DMS53 (cell line): ENCODE data around the gene IFI44L.

Source experiments
- DNase-seq: peaks from one replicate; lab custom pipeline; 2025; lab: John Stamatoyannopoulos, UW

The IFI44L gene

GRCh38 chr1:78619803-78620579 lies at the start of gene IFI44L:
Gene IFI44L, plus strand, starts transcription at chr1:78620448. Its CDS starts 7,468 bp downstream, at chr1:78627916.
- DNase-seq: no peak

- no peak for DNase-seq
Measured at GRCh38 chr1:78570539-78570938, 49.7 kb upstream of the IFI44L start.

GRCh38 chr1:78577257-78578100 lies 42.8 kb upstream of the IFI44L start:
- DNase-seq: no peak

GRCh38 chr1:78586572-78586971 lies 33.7 kb upstream of the IFI44L start:
- DNase-seq: no peak

GRCh38 chr1:78587211-78587610 lies 33.0 kb upstream of the IFI44L start:
- DNase-seq: no peak

DNA sequence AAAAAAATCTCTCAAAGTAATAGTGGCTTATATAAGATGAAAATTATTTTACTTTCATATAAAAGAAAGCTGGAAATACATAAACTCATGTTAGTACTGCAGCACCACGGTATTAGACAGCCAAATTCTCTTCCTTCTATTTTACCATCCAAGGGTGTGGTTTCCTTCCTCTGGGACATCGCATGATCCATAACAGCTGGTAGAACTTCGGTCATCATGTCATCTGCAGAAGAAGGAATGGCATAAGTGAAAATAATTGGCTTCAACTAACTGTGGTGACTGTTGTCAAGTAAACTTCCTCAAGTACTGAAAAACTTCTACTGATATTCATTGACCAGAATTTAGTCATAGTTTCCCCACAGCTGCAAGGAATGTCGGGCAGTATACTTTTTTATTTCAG lies 28.3 kb upstream of the IFI44L start:
- DNase-seq: no peak

DNA sequence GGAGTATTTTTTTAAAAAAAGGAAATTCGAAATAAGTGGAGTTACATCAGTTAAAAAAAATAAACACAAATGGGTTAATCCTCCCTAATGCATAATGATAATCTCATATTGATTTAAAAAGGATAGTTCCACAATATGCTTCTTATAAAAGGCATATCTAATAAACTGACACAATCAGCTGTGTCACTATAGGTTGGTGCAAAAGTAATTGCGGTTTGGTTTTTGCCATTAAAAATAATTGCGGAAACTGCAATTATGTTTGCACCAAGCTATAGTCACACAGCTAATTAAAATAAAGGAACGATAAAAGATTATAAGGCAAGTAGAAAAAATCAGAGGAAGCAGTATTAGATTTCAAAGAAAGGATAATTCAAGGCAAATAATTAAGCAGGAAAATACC lies 21.0 kb upstream of the IFI44L start:
- DNase-seq: no peak

DNA sequence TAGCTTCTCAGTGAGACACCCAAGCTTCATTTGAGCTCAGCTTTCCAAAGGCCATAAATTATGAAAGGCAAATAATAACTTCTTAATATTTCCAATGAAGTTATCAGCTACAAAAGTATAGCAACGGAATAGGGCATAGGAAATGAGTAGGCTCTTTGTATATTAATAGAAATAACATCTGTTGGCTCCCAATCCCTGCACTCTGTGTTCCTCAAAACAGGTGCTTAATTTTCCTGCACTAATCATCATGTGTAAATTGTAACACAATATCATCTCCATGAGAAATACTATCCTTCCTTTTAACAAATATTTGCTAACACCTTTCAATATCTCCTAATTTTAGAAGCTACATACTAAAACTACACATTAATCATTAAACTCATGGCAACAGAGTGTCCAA lies 19.2 kb upstream of the IFI44L start:
- DNase-seq: peak; percentile 82

- no peak for DNase-seq
Measured at GRCh38 chr1:78603206-78603605, 17.0 kb upstream of the IFI44L start.

DNA sequence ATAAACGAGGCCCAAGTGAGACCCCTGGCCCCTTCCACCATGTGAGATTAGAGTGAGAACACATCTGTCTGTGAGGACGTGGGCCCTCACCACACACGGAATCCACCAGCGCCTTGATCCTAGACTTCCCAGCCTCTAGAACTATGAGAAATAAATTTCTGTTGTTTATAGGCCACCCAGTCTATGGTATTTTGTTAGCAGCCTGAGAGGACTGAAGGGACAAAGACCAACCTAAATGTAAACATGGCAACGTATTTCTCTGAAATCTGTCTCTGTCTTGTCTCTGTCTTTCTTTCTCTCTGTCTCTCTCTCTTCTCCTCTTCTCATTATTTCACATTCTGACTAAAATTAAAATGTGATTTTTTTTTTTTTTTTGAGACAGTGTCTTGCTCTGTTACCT lies 15.6 kb upstream of the IFI44L start:
- no peak for DNase-seq

- no peak for DNase-seq
Measured at GRCh38 chr1:78606274-78606673, 14.0 kb upstream of the IFI44L start.

DNA sequence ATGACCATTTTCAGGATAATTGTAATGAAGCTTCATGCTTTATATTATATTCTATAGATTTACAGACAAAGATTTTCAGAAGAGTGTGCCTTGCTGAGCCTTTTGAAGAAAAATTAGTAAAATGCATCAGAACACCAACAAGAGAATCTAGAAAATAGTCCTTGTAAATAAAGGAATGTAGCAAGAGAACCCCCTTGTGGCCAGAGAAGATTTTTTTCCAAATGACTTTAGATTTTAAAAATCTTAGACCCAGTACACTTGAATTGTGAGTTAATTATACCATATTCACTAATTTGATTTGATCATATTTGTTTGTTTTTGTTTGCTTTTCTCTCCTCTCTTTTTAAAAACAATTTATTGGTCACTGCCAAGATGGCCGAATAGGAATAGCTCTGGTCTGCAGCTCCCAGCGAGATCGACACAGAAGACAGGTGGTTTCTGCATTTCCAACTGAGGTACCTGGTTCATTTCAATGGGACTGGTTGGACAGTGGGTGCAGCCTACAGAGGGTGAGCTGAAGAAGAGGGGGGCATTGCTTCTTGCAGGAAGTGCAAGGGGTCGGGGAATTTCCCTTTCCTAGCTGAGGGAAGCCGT lies 12.8 kb upstream of the IFI44L start:
- DNase-seq: peak; percentile 65

DNA sequence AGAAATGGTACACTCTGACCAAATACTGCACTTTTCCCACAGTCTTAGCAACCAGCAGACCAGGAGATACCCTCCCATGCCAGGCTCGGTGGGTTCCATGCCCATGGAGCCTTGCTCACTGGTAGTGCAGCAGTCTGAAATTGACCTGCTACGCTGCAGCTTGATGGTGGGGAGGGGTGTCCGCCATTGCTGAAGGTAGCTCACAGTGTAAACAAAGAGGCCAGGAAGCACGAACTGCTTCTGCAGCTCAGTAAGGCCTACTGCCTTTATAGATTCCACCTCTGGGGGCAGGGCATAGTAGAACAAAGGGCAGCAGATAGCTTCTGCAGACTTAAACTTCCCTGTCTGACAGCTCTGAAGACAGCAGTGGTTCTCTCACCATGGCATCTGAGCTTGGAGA lies 12.3 kb upstream of the IFI44L start:
- DNase-seq: peak; percentile 48

GRCh38 chr1:78617615-78618026 lies 2.6 kb upstream of the IFI44L start:
- DNase-seq: peak; percentile 96

DNA sequence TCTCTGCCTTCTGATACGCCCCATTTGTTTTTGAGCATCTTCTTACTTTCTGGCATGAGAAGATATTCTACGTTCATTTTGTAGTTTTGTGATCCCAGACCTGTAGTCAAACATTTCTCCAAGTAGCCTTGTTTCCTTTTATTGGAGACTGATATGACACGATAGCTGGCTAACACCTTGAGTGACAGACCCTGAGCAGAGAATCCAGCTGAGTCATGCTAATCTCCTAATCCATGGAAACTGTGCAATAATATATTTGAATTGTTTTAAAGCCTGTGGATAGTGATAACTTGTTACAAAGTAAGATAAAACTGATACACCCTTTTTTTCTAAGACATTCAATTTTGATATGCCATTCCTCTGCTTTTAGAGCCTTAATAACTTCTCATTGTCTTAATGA lies 1.2 kb upstream of the IFI44L start:
- DNase-seq: no peak

- DNase-seq: no peak
Measured at GRCh38 chr1:78619446-78619802, 824 bp upstream of the IFI44L start.

DNA sequence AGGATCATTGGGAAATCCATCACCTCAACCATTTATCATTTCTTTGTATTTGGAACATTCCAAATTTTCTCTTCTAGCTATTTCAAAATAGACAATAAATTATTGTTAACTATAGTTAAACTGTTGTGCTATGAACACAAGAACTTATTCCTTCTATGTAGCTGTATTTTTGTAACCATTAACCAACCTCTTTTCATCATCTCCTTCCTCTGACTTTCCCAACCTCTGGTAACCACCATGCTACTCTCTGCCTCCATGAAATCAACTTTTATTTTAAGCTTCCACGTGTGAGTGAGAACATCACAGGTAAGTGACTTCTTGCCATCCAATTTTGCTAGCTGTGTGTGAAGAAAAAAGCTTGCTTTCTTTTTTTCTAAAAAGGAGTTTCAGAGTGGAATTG lies 418 bp downstream of the IFI44L start:
- no peak for DNase-seq

DNA sequence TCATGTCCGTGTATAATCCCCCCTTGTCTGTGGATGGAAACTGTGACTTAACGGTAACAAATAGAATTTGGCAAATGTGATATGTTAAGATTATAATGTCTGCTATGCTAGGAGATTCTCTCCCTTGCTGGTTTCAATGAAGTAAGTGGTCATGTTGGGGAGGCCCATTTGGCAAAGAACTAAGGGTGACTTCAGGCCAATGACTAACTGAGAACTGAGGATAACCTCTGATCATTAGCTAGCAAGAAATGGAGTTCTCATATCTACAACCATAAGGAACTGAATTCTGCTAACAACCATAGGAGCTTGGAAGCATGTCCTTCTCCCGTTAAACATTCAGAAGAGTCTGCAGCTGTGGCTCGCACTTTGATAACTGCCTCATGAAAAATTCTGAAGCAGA lies 2.3 kb downstream of the IFI44L start:
- DNase-seq: no peak

DNA sequence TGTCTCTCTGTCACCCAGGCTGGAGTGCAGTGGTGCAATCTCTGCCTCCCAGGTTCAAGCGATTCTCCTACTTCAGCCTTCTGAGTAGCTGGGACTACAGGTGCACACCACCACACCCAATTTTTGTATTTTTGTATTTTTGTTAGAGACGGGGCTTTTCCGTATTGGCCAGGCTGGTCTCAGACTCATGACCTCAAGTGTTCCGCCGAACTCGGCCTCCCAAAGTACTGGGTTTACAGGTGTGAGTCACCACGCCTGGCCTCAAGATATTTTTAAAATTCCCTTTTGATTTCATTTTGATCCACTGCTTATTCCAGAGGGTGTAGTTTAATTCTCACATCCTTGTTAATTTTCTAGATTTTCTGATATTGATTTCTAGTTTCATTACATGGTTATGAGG lies 3.8 kb downstream of the IFI44L start:
- DNase-seq: no peak

DNA sequence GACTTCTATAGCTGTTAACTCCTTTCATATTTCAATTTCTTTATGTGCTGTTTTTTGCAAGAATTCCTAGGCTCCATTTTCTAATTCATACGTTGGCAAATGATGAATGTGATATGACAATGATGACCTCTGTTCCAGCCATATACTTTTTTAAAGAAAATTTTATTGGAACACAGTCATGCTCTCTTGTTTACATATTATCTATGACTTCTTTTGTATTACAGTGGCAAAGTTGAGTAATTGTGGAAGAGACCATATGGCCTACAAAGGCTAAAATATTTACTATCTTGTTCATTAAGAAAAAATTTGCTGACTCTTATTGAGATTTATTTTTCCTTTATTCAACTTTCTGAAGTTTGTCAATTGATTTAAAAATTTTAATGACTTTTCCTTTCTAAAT lies 7.1 kb downstream of the IFI44L start:
- DNase-seq: no peak

DNA sequence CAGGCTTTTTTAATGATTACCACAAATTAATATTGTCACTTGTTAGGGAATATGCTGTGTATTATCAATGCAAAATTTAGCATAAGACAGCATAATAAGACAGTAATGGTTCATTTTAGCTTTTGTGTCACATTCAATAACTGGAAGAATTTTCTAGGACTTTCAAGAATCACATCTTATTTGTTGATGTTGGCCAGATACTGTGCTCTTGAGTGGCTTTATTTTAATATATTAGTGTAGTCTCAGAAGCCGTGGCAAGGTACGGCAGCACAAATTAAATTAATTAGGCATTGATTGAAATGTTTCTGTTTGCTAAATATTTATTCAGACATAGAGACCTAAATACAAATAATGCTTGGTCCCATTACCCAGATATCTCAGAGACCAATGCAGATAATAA lies 10.4 kb downstream of the IFI44L start:
- DNase-seq: no peak

GRCh38 chr1:78633209-78633608 lies 13.0 kb downstream of the IFI44L start:
- no peak for DNase-seq

DNA sequence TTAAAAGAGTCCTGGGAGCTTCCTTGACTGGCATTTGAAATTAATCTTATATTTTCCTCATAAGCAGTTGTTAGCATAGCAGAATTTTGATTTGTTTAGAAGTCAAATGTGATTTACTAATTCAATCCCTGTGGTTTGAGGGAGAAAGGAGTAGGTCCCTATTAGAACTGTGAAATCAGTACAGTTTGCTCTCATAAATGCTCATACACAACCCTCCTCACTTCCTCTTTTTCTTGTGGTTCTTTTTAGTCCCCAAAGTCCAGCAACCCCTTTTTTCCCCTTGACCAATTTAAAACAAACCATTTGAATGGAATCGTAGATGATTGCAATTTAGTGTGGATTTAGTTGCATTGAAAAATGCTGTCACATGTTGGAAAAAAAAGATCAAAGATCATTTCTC lies 20.2 kb downstream of the IFI44L start:
- no peak for DNase-seq
